H9 (cell line): Measurements from ENCODE around the gene CARS1. TPM values are rescaled to one million over a fixed set of nuclear protein-coding genes. Genes with fewer than 3 reads are reported as not detected.
A peak's percentile ranks its signal among the peaks of the same experiment; 100 is the strongest.

Experiments used
- DNase-seq: peaks from one replicate; pipeline ENCODE4 v3.0.0-alpha.2; 2017
- H2AFZ ChIP-seq: one replicate; pipeline ENCODE4 v1.6.1; 2013; ENCODE audit warnings: mild to moderate bottlenecking, low read length, control low read depth, moderate library complexity
- H2AK5ac ChIP-seq: 2 replicates; pipeline ENCODE4 v1.6.1; 2013; ENCODE audit warnings: low read length, control low read depth, mixed read lengths; ENCODE audit not compliant: insufficient read length
- H2BK120ac ChIP-seq: one replicate; pipeline ENCODE4 v1.6.1; 2013; ENCODE audit warnings: low read depth, mild to moderate bottlenecking, low read length, control low read depth, inconsistent platforms; ENCODE audit not compliant: poor library complexity, severe bottlenecking
- H2BK12ac ChIP-seq: 2 replicates; pipeline ENCODE4 v1.6.1; 2013; ENCODE audit warnings: low read length, control low read depth, mixed read lengths, low read depth; ENCODE audit not compliant: insufficient read length
- H2BK15ac ChIP-seq: 2 replicates; pipeline ENCODE4 v1.6.1; 2013; ENCODE audit warnings: low read depth, low read length, control low read depth
- H2BK20ac ChIP-seq: one replicate; pipeline ENCODE4 v1.6.1; 2013; ENCODE audit warnings: low read depth, mild to moderate bottlenecking, low read length, control low read depth, inconsistent platforms; ENCODE audit not compliant: poor library complexity, severe bottlenecking
- H2BK5ac ChIP-seq: 2 replicates; pipeline ENCODE4 v1.6.1; 2013; ENCODE audit warnings: low read length, control low read depth, mixed read lengths; ENCODE audit not compliant: insufficient read length
- H3K14ac ChIP-seq: 2 replicates; pipeline ENCODE4 v1.6.1; 2013; ENCODE audit warnings: low read length, control low read depth; ENCODE audit not compliant: insufficient read depth
- H3K18ac ChIP-seq: 2 replicates; pipeline ENCODE4 v1.6.1; 2013; ENCODE audit warnings: low read depth, mild to moderate bottlenecking, mixed read lengths, low read length, control low read depth; ENCODE audit not compliant: insufficient read length
- H3K23ac ChIP-seq: 2 replicates; pipeline ENCODE4 v1.6.1; 2013; ENCODE audit warnings: low read length, control low read depth, mixed read lengths, low read depth; ENCODE audit not compliant: insufficient read length
- H3K23me2 ChIP-seq: 2 replicates; pipeline ENCODE4 v1.6.1; 2013; ENCODE audit warnings: low read depth, mild to moderate bottlenecking, mixed read lengths, low read length, control low read depth; ENCODE audit not compliant: insufficient read length, poor library complexity, severe bottlenecking
- H3K27ac ChIP-seq: 2 replicates; pipeline ENCODE4 v1.5.1; 2013; ENCODE audit warnings: low read length, control low read depth, mixed read lengths, low read depth; ENCODE audit not compliant: insufficient read length
- H3K27me3 ChIP-seq: 2 replicates; pipeline ENCODE4 v1.6.1; 2013; ENCODE audit warnings: low read length, control low read depth, inconsistent platforms; ENCODE audit not compliant: insufficient read depth
- H3K4ac ChIP-seq: 2 replicates; pipeline ENCODE4 v1.6.1; 2013; ENCODE audit warnings: low read depth, mild to moderate bottlenecking, control low read depth, inconsistent platforms, low read length, moderate library complexity
- H3K4me1 ChIP-seq: 2 replicates; pipeline ENCODE4 v1.6.1; 2013; ENCODE audit warnings: low read length, control low read depth, inconsistent platforms; ENCODE audit not compliant: insufficient read depth
- H3K4me2 ChIP-seq: 2 replicates; pipeline ENCODE4 v1.6.1; 2013; ENCODE audit warnings: low read length, control low read depth, mixed read lengths; ENCODE audit not compliant: insufficient read length, insufficient read depth
- H3K56ac ChIP-seq: 2 replicates; pipeline ENCODE4 v1.6.1; 2013; ENCODE audit warnings: low read depth, mild to moderate bottlenecking, mixed read lengths, low read length, control low read depth; ENCODE audit not compliant: insufficient read length
- H3K79me1 ChIP-seq: 2 replicates; pipeline ENCODE4 v1.6.1; 2013; ENCODE audit warnings: low read depth, mild to moderate bottlenecking, moderate library complexity, low read length, control low read depth, inconsistent platforms; ENCODE audit not compliant: insufficient read depth, poor library complexity, severe bottlenecking
- H3K79me2 ChIP-seq: 2 replicates; pipeline ENCODE4 v1.6.1; 2013; ENCODE audit warnings: low read length, control low read depth, inconsistent platforms; ENCODE audit not compliant: insufficient read depth
- H3K9ac ChIP-seq: 2 replicates; pipeline ENCODE4 v1.6.1; 2013; ENCODE audit warnings: low read length, control low read depth, mixed read lengths; ENCODE audit not compliant: insufficient read length; ENCODE audit errors: extremely low read depth
- H3K9me3 ChIP-seq: one replicate; pipeline ENCODE4 v1.6.1; 2013; ENCODE audit warnings: low read depth, low read length, inconsistent platforms; ENCODE audit not compliant: control insufficient read depth
- H3T11ph ChIP-seq: one replicate; pipeline ENCODE4 v1.6.1; 2013; ENCODE audit warnings: mild to moderate bottlenecking, low read length, control low read depth, inconsistent platforms
- H4K20me1 ChIP-seq: one replicate; pipeline ENCODE4 v1.6.1; 2013; ENCODE audit not compliant: control insufficient read depth, insufficient read length, insufficient read depth
- H4K5ac ChIP-seq: 2 replicates; pipeline ENCODE4 v1.6.1; 2013; ENCODE audit warnings: low read depth, mild to moderate bottlenecking, mixed read lengths, low read length, control low read depth; ENCODE audit not compliant: insufficient read length
- H4K8ac ChIP-seq: replicated peaks from 2 replicates; pipeline ENCODE4 v1.6.1; 2013; ENCODE audit warnings: low read length, control low read depth, mixed read lengths, low read depth; ENCODE audit not compliant: insufficient read length
- H4K91ac ChIP-seq: 2 replicates; pipeline ENCODE4 v1.6.1; 2013; ENCODE audit warnings: low read depth, mild to moderate bottlenecking, moderate library complexity, mixed read lengths, low read length, control low read depth; ENCODE audit not compliant: insufficient read length
- H3K27ac Mint-ChIP-seq, 3 experiments: 2 replicates in 2 of 3; 3 replicates in 1 of 3; pipeline ENCODE4 v1.8.0; 2020 to 2021; ENCODE audit warnings: mixed read lengths in 3 of 3, mild to moderate bottlenecking in 1 of 3, moderate library complexity in 1 of 3
- H3K27me3 Mint-ChIP-seq: 2 replicates; pipeline ENCODE4 v1.8.0; 2021; ENCODE audit warnings: low read depth, mild to moderate bottlenecking, moderate library complexity, mixed read lengths
- H3K36me3 Mint-ChIP-seq, 3 experiments: 2 replicates in 2 of 3; 3 replicates in 1 of 3; pipeline ENCODE4 v1.8.0; 2020 to 2021; ENCODE audit warnings: low read depth in 3 of 3, mixed read lengths in 3 of 3; ENCODE audit not compliant: insufficient read depth in 1 of 3
- H3K4me1 Mint-ChIP-seq, 2 experiments: 2 replicates each; pipeline ENCODE4 v1.8.0; 2020; ENCODE audit warnings: mixed read lengths in 2 of 2
- H3K4me3 Mint-ChIP-seq, 2 experiments: 2 replicates in 1 of 2; 3 replicates in 1 of 2; pipeline ENCODE4 v1.8.0; 2020 to 2021; ENCODE audit warnings: mild to moderate bottlenecking in 2 of 2, mixed read lengths in 2 of 2, moderate library complexity in 1 of 2
- H3K9me3 Mint-ChIP-seq, 2 experiments: 2 replicates in 1 of 2; 3 replicates in 1 of 2; pipeline ENCODE4 v1.8.0; 2020; ENCODE audit warnings: mild to moderate bottlenecking in 2 of 2, mixed read lengths in 2 of 2, moderate library complexity in 1 of 2
- CTCF ChIP-seq: fragments of 200-600 bp; sonication (generic); conservative IDR thresholded peaks from 3 replicates; pipeline ENCODE4 v1.8.0; 2021; ENCODE audit warnings: antibody characterized with exemption, mild to moderate bottlenecking
- WGBS: extraction: QIAGEN DNeasy Blood & Tissue Kit; methylation state at CpG from one replicate; pipeline ENCODE4 v1.1.7; 2013; ENCODE audit warnings: missing lambda C conversion rate, low lambda C conversion rate, mixed read lengths; ENCODE audit not compliant: insufficient read length; ENCODE audit errors: extremely low coverage; 5-methylcytosine and 5-hydroxymethylcytosine counted together
- total RNA-seq: library from RNA; stranded (reverse); gene quantifications from 2 replicates; pipeline ENCODE4 v1.2.1, GENCODE V29; 2021

The CARS1 gene
- total RNA-seq, 1 experiment from 2014 or later = 92.3 TPM

GRCh38 chr11:3036419-3036818 is 20.8 kb downstream of the CARS1 start:
- H4K5ac ChIP-seq = no peak overlapping the region
- Mint-ChIP-seq H3K9me3 (no peaks in the 10 kb centered on the region), H3K27ac (peak overlapping the region in 1 of 3 experiments; percentile 16; a peak in 1 of 7 replicates), H3K4me1 (peaks cover 0 to 3% of the 10 kb centered on the region in 2 experiments; a peak in 1 of 4 replicates), H3K4me3 (no peak overlapping the region), H3K36me3 (peaks cover 41 to 87% (median 75%) of the 10 kb centered on the region in 3 experiments; a peak in 6 of 7 replicates), H3K27me3 (no peaks in the 10 kb centered on the region)
- H3K18ac ChIP-seq = no peak overlapping the region
- no peak overlapping the region for H4K91ac ChIP-seq
- no peaks in the 10 kb centered on the region for H3K9me3 ChIP-seq
- H2BK20ac ChIP-seq = no peak overlapping the region
- no peak overlapping the region for H2BK5ac ChIP-seq
- DNase-seq = no peak
- no peaks in the 10 kb centered on the region for H3K27me3 ChIP-seq
- no peak overlapping the region for H2AK5ac ChIP-seq
- no peaks in the 10 kb centered on the region for H3K4me1 ChIP-seq
- H3K23ac ChIP-seq = no peak overlapping the region
- H2AFZ ChIP-seq = no peak overlapping the region
- no peak overlapping the region for H3K14ac ChIP-seq
- H4K8ac ChIP-seq = no peak overlapping the region
- H3K56ac ChIP-seq = no peak overlapping the region
- no peak overlapping the region for H3K4me2 ChIP-seq
- no peaks in the 10 kb centered on the region for H4K20me1 ChIP-seq
- no peak overlapping the region for H2BK15ac ChIP-seq
- H3K27ac ChIP-seq = no peak overlapping the region
- WGBS = no CpG with 5 or more reads among the region's 5 CpGs
- no peak overlapping the region for H2BK120ac ChIP-seq
- H3K9ac ChIP-seq = no peak overlapping the region
- H2BK12ac ChIP-seq = no peak overlapping the region
- no peaks in the 10 kb centered on the region for H3K23me2 ChIP-seq
- H3K79me2 ChIP-seq = no peaks in the 10 kb centered on the region
- no peaks in the 10 kb centered on the region for H3K79me1 ChIP-seq
- TF ChIP-seq CTCF = no peak
- no peak overlapping the region for H3K4ac ChIP-seq
- H3T11ph ChIP-seq = no peak overlapping the region
